Activated effector memory CD4-positive, alpha-beta T cell treated with Interleukin-2 at 50 U/mL for 16 hours (primary cell): ENCODE data around the gene MICAL2.

ENCODE experiments used
- DNase-seq: peaks from one replicate; pipeline ENCODE4 v3.0.0-alpha.2; 2020

Gene MICAL2

DNA sequence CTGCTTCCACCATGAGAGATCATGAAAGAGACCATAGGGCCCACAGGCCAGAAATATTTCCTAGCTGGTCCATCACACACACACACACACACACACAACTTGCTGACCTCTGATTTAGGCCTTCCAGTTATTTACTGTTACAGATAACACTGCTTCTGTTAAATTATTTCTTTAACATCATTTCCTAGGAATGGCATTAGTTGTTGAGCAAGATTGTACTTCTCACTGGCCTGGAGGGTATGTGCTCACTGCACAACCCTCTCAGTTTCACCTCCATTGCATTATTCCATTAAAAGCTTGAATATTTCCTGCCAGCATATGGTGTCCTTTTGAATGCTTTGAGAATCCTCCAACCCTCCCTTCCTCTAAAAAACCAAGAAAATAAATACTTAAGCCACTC, 104.4 kb downstream of the MICAL2 start:
- DNase-seq: no peak

DNA sequence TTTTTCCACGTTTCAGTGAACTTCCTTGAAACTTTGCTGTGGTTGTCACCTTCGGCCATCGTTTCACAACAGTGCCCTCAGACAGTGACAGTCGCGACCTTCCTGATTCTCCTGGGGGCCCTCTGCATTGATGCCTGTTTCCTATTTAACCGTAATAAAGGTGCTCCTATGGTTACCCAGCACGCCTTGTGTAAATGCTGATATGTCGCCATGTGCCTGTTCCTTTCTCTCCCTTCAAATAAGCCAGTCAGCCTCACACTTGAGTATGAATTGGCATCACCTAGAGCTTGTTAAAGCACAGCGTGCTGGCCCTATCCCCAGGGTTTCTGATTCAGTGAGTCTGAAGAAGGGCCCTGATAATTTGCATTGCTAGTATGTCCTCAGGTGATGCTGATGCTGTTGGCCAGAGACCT, 104.8 kb downstream of the MICAL2 start:
- DNase-seq: no peak

DNA sequence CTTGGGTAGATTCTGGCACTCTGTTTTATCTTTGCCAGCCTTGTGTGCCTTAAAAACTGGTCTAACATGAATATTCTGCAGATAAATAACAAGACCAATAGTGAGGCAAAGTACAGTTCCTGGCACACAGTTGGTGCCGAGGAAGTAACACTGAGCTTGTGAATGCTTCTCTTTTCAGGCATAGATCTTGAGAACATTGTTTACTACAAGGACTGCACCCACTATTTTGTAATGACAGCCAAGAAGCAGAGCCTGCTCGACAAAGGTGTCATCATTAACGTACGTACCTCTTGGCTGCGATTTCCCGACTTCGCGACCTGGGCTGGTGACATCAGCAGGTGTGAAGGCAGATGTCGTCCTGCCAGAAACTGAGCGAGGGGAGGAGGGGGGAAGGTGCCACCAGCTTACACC, 105.7 kb downstream of the MICAL2 start:
- DNase-seq: no peak

DNA sequence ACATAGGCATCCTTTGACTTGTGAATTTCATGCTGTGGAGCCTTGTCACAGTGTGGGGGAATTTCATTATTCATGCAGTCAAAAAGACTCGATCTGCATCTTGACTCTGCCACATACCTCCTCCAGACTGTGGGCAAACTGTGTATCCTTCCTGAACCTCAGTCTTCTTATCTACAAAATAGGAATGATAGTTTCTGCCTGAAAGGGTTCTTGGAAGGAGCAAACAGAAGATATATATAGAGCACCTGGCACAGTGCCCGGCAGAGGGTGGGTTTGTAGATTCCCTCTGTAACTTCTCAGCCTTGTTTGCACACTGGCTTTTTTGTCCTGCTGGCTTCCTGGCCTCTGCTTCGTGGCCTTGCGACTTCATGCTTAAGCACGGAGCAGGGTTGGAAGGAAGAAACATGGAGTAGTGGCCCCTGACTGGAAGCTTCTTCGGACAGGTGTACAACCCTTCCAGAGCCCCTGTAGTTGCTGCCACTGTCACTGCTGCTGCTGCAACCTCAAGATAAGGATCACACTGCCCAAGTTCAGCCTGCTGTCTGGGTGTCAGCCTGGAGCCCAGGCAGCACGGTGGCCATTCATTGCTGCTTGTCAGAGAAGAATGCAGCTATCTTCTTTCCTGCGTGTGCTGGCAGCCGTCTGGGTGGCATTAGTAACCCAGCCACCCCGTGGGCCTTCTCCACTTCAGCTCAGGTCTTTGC, 106.4 kb downstream of the MICAL2 start:
- no peak for DNase-seq

DNA sequence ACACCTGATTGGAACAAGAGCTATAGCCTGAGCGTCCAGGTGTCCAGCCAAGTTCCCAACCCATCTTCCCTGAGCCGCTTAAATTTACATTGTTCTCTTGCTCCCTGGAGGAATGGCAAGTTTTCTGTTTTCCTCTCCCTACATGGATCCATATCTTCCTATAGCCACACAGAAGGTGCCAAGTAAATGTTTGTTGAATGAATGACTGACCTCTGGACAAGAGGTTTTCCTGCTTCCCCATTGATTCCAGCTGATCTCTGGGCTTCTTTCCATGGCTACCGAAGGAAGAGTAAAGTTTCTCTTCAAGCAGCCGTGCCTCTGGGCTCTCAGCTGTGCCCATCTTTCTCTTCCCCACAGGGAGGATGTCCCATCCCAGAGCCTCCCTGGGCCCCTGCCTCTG, 107.5 kb downstream of the MICAL2 start:
- DNase-seq: no peak

DNA sequence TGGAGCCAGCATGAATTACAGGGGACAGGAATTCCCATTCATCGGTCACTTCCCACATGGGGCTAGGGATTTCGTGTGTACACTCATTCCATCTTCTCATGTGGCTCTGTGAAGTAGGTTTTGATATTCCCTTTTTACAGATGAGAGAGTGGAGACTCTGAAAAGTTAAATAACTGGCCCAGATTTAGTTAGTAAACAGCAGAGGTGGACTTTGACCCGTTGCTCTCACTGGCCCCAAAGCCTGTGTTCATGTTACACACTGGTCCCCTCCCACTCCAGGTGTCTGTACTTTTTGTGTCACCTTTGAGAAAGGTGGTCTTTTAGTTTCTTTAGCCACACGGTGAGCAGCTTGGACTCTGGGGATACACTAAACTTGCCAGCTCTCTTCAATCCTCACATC, 108.5 kb downstream of the MICAL2 start:
- DNase-seq: no peak

DNA sequence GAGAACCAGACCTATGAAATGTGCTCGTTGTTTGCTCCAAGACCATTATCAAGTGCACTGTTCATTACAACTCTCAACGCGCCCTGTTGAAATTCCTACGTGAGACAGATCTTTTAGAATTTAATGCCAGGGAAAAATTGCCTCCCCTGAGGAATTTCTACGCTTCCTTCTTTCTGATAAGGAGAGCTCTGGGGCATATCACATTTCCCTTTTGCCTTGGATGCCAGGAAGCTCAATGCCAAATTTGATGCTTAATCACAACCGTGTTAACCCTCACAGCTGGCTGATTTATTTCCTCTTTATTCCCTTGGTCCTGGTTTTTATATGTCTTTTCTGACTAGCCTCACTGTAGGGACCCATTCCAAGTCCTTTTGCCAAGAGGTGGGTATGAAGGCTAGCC, 109.4 kb downstream of the MICAL2 start:
- no peak for DNase-seq

DNA sequence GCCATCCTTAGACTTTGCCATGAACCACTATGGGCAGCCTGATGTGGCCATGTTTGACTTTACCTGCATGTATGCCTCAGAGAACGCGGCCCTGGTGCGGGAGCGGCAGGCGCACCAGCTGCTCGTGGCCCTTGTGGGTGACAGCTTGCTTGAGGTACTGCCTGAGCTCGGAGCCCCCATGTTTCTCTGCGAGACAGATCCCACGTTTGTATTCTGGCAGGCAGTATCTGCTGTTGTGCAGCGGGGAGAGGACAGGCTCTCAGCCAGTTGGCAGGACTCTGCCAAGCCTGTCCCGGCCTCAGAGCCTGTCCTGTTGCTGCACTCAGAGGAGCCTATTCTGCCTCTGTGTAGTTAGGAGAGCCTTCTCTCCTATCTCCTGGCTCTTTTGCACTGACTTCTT, 109.9 kb downstream of the MICAL2 start:
- DNase-seq: no peak

DNA sequence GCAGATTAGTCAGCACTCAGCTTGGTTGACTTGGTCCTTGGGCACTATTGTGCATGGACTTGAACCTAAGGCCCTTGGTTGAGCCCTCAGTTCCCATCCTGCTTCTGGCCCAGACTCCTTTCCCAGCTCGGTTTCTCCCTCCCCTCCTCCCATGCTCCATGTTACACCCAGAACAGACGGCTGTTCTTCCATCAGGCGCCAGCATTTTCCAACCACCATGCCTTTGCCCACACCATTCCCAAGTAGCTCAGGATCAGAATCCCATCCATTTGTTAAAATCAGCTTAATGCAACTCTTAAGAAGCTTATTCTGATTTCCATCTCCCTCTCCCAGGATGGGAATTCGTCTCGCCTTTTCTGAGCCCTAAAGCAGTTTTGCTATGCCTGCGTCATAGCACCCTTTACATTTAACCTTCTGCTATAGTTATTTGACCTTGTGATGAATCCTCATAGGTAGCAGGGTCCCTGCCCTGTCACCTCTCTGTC, 110.7 kb downstream of the MICAL2 start:
- DNase-seq: no peak

DNA sequence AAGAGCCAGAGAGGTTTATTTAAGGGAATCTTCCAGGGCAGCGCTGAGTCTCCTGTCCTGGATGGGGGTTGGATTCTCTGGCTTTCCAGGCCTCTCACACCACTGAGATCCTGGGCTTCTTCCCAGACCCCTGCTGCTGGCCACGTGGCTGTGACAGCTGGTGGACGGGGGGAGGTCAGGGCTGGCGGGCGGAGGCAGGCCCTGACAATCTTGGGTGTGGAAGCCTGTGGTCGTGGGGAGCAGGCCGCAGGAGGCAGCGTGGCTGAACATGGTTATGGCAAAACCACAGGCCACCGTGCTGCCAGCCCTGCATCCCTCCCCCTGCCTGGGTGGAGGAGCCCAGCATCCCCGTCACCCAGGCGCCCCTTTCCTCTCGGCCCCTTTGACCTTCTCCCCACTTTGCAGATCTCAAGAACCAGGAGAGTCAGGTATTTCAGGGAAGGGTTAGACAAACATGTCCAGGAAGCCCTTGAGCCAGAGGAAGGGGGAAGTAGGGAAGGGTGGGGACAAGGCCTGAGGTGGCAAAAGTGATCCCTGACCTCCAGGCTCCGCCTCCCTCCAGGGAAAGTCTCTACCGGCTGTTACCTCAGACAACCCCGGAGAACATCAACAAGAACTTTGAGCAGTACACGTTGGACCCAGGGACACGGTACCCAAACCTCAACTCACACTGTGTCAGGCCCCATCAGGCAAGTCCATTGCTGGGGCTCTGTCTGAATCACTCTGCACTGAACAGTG, 111.8 kb downstream of the MICAL2 start:
- no peak for DNase-seq

DNA sequence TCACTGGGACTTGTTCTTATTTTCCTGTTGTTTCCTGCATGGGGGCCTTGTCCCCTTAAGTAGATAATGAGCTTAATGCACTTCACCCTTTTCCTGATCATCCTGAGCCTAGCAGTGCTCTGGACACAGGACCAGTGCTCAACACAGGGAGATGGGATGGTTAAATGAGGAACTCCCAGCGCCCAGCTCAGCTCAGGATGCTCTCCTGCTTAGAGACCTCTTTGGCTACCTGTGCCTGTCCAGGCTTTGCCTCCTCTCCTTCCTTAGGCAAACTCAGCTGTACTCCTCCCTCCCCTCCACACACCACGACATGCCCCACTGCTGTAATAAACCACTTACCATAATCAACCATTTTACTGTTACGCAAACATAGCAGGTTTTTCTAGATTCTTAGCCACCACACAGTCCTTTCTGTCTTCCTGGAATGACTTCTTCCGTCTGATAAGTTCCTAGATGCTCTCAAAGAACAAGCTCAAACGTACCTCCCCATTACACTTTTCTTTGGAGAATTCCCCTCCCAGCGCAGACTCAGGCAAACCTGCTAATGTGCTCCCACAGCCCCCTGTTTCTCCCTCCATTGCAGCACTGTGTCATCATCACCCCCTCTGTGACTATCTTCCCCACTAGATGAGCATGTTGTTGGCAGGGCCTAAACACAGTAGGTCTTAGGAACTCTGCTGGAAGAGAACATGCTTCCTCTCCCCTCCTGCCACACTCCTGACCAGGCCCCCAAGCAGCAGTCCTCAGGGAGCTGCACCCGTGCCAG, 113.6 kb downstream of the MICAL2 start:
- no peak for DNase-seq

DNA sequence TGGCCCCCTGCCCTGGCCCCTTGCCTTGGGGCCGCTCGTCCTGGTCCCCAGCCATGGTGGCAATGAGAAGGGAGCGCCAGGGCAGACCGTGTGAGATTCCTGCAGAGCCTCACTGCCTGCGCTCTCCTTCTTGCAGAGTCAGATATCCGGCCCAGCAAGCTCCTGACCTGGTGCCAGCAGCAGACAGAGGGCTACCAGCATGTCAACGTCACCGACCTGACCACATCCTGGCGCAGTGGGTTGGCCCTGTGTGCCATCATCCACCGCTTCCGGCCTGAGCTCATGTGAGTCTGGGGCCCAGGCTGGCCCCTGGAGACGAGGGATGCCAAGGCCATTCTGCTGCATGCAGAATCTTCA, 114.1 kb downstream of the MICAL2 start:
- DNase-seq: peak; percentile 88

DNA sequence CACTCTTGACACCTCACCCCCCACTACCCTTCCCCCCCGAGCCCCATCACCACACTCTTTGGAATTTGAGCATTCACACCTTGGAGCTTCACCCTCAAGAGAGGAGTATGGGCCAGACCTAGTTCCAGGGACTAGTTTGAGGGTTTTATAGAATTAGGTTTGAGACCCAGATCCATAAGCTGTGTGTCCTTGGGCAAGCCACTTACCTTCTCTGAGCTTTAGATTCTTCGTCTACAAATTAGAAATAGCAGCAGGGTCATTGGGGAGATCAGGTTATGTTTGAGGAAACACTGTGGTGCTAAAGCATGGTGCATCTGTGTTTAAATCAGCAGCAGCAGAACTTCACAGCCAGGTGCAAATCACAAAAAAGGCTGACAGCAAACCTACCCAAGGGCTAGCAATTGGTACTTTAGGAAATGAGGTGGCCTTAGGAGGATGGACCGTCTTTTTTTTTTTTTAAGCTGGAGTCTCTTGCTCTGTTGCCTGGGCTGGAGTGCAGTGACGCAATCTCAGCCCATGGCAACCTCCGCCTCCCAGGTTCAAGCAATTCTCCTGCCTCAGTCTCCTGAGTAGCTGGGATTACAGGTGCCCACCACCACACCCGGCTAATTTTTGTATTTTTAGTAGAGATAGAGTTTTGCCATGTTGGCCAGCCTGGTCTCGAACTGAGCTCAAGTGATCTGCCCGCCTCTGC, 114.8 kb downstream of the MICAL2 start:
- no peak for DNase-seq

DNA sequence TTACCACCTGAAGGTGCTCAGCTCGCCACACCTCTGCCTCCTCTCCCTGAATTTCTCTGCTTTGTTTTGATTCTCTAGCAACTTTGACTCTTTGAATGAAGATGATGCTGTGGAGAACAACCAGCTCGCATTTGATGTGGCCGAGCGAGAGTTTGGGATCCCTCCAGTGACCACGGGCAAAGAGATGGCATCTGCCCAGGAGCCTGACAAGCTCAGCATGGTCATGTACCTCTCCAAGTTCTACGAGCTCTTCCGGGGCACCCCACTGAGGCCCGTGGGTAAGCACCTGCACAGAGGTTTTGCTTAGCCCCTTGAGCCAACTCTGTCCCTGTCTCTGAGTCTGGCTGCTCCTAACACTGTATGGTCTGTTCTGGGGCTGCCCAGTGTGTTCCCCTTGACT, 115.7 kb downstream of the MICAL2 start:
- no peak for DNase-seq

DNA sequence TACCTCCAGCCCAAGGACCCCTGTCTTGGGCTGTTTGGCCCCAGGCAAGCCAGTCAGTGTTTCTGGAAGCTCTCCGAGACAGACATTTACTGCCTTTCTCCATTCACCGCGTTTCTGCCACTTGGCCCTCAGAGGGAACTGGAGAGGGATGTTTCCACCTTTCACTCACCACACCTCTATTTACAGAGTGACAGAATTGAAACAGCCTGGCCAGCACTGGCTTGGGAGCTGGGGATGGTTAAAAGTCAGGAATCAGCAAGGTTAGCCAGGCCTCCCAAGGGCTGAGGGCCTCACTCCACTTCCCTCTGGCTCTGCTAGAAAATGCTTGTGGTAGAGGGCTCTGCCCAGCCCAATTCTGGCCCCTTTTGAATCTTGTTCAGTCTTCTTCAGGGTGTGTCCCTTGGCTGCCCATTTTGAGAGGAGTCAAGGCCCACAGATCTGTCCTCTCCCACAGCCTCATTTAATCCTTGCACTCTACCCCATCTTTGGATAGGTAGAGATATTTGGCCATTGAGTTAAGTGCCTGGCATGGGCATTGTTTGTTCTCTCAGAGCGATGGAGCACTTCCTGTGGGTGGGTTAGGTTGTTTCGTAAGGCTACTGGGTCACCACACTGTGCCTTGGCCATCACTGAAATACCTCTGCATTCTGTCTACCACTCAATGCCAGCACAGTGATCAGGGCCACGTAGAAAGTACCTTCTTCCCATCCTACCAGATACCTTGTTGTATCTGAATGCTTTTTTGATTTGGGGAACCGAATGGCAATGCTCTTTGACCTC, 119.2 kb downstream of the MICAL2 start:
- no peak for DNase-seq

DNA sequence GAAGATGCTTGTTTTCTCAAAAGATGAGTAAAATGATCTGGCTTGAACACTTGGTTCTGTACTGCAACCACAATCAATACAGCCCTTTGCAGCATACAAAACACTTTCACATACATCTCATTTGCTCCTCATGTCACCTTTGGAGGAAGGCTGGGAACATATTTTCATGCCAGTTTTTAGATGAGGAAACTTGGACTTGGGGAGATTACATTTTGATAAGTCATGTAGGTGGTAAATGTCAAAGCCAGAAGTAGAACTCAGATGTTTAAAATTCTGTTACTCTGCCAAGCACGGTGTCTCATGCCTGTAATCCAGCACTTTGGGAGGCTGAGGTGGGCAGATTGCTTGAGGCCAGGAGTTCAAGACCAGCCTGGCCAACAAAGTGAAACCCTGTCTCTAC, 121.8 kb downstream of the MICAL2 start:
- no peak for DNase-seq

DNA sequence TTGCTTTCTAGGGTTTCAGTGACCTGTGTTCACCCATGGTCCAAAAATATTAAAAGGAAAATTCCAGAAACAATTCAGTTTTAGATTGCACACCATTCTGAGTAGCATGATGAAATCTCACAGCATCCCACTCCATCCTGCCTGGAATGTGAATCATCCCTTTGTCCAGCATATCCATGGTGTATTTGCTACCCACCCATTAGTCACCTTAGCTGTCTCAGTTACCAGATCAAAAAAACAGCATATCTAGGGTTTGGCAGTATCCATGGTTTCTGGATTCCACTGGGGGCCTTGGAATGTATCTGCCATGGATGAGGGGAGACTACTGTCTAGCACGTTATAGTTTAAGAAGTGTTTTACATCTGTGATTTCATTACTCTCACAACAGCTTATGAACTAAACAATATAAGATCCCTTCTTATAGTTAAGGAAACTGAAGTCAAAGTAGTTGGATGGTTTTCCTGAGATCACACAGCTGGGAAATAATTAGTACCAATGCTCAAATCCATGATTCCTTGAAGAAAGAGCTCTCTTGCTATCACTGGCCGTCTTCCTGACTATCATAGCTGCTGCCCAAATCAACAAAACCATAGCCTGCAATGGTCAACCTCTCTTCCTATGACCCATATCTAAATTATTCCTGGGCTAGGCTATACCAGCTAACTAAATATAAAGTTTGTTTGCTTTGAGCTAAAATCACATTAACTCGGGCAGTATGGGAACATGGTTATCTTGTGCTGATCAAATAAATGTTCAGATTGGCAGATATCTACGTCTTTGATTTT, 122.6 kb downstream of the MICAL2 start:
- DNase-seq: no peak

DNA sequence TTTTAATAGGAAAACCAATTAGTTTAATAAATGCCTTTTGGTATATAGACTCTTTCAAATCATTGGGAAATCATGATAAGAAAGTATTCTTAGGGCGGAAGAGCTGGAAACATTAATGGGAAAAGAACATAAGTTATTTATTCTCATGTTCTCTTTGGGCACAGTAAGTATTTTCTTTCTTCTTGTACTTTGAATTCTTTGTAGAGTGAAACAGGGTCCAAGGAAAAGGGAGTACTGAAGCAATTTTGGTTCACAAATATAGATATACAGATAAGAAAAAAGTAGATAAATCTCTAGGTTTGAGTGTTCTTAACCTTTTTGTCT, 123.2 kb downstream of the MICAL2 start:
- no peak for DNase-seq

DNA sequence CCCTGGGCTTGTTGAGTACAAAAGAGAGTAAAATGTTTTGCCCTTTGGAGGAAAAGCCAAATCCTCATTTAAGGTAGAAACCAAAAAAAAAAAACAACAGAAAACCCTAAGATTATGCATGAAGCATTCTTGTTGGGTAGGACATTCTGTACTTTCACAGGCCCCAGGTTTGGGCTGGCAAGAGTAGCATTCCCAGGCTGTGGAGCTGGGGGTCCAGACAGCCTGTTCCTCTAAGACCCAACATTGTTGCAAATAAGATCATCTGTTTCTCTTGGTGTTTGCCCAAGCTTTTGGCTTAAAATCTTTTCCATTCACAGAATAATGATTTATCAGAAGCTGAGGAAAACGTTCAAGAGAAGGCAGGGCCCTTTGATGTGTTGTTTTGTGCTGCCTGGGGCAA, 123.8 kb downstream of the MICAL2 start:
- DNase-seq: no peak

DNA sequence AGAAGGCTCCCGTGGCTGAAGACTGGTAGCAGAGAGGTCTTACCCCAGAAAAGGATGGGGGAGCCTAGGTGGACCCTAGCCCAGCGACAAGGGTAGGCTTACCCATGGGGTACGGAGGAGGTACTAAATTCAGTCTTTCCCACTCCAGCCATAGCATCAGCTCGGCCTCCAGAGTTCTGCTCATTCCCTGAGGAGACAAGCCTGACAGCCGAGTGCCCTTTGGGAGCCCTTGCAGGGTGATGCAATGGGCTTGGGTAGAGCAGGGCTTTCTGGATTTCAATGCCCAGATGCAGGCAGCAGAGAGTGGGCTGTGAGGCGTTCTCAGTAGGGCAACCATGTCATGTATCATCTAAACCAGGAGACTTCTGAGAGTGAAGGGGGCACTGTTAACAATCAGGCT, 124.7 kb downstream of the MICAL2 start:
- no peak for DNase-seq

DNA sequence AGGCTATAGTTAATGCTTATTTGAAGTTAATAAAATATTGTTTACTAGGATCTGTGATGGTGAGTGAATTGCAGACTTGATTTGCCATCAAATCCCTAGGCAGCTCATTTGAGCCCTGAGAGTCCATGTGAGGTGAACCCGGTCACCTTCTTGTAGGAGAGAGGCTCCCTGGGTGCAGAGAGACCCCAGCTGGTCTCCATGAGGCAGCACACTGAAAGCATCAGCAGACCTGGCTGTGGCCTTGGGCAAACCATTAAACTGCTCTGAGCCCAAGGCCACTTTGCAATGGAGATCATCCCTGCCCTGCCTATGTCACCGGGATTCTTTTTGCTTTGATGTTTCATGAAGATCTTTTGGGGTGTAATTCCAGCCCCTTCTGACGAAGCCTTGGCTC, 125.2 kb downstream of the MICAL2 start:
- DNase-seq: no peak
